ENCODE results near the gene HDGFL2.
"Not testable (repeated sequence)": the region's sequence is repeated elsewhere in the genome, so short reads cannot be mapped to it uniquely, and the experiment has no call there.

The HDGFL2 gene

GRCh38 chr19:4517451-4518057 lies 45.5 kb downstream of the HDGFL2 start:
- FAIRE-seq = no peak

- FAIRE-seq = no peak
Observed at GRCh38 chr19:4518345-4519171, 46.5 kb downstream of the HDGFL2 start, which contains the start of gene PLIN4. Gene PLIN4 (minus strand): TSS chr19:4518486. CDS start chr19:4518272, 214 bp downstream.

GRCh38 chr19:4519172-4519496 lies 47.0 kb downstream of the HDGFL2 start:
- FAIRE-seq = no peak

GRCh38 chr19:4519521-4520277 lies 47.6 kb downstream of the HDGFL2 start:
- no peak for FAIRE-seq

GRCh38 chr19:4521170-4521887 lies 49.2 kb downstream of the HDGFL2 start:
- no peak for FAIRE-seq

- FAIRE-seq = no peak
Observed at GRCh38 chr19:4521888-4522242, 49.8 kb downstream of the HDGFL2 start.

- FAIRE-seq = no peak
Observed at GRCh38 chr19:4522291-4523002, 50.4 kb downstream of the HDGFL2 start.

GRCh38 chr19:4523306-4524110 lies 51.4 kb downstream of the HDGFL2 start:
- FAIRE-seq = no peak

- FAIRE-seq = no peak
Observed at GRCh38 chr19:4524808-4525562, 52.9 kb downstream of the HDGFL2 start.

GRCh38 chr19:4525563-4526002 lies 53.5 kb downstream of the HDGFL2 start:
- FAIRE-seq = no peak

GRCh38 chr19:4527377-4527776 lies 55.3 kb downstream of the HDGFL2 start:
- FAIRE-seq = not testable (repeated sequence)

- FAIRE-seq = no peak
Observed at GRCh38 chr19:4528843-4529242, 56.7 kb downstream of the HDGFL2 start.

GRCh38 chr19:4529924-4530522 lies 57.9 kb downstream of the HDGFL2 start:
- FAIRE-seq = no peak

- no peak for FAIRE-seq
Observed at GRCh38 chr19:4531562-4532165, 59.6 kb downstream of the HDGFL2 start.

GRCh38 chr19:4533334-4533733 lies 61.2 kb downstream of the HDGFL2 start:
- no peak for FAIRE-seq

- FAIRE-seq = no peak
Observed at GRCh38 chr19:4533835-4534424, 61.8 kb downstream of the HDGFL2 start.

GRCh38 chr19:4534836-4535658 lies 63.0 kb downstream of the HDGFL2 start, which contains the start of gene PLIN5:
Gene PLIN5 (minus strand): TSS chr19:4535224. CDS start chr19:4534074, 1,150 bp downstream.
- FAIRE-seq = no peak

- FAIRE-seq = no peak
Observed at GRCh38 chr19:4536798-4537197, 64.7 kb downstream of the HDGFL2 start.
